MCF 10A (cell line): Measurements from ENCODE around the gene LMAN2. TPM values are rescaled to one million over a fixed set of nuclear protein-coding genes. Genes with fewer than 3 reads are reported as not detected.

Experiments
- BruUV-seq: library from RNA; stranded (reverse); fragments of 400-500 nt; replicated peaks from 2 replicates; lab custom pipeline; 2021; lab: Mats Ljungman, UMichigan
- CTCF ChIA-PET: fragments of 300-600 bp; sonication (Branson Sonifier 250); formaldehyde crosslinking; extraction: SDS; loops from one replicate; lab custom pipeline; 2021; ENCODE audit warnings: antibody characterized with exemption, inconsistent platforms; lab: Yijun Ruan, JAX
- POLR2A ChIA-PET: fragments of 300-600, 350-650 bp; sonication (Branson Sonifier 250); formaldehyde crosslinking; extraction: SDS; loops from one replicate; lab custom pipeline; 2020; ENCODE audit warnings: antibody characterized with exemption, inconsistent platforms; lab: Yijun Ruan, JAX
- DNase-seq: peaks from one replicate; pipeline ENCODE4 v3.0.0-alpha.2; 2018; ENCODE audit not compliant: unreplicated experiment
- H3K27ac Mint-ChIP-seq: one replicate; pipeline ENCODE4 v1.8.0; 2022; ENCODE audit warnings: mild to moderate bottlenecking, low read depth, mixed read lengths; ENCODE audit not compliant: unreplicated experiment
- H3K27me3 Mint-ChIP-seq: one replicate; pipeline ENCODE4 v1.8.0; 2022; ENCODE audit warnings: mixed read lengths; ENCODE audit not compliant: insufficient read depth, unreplicated experiment
- H3K36me3 Mint-ChIP-seq: one replicate; pipeline ENCODE4 v1.8.0; 2022; ENCODE audit warnings: mild to moderate bottlenecking, moderate library complexity, mixed read lengths; ENCODE audit not compliant: insufficient read depth, unreplicated experiment
- H3K4me1 Mint-ChIP-seq: one replicate; pipeline ENCODE4 v1.8.0; 2022; ENCODE audit warnings: mixed read lengths; ENCODE audit not compliant: insufficient read depth, unreplicated experiment
- H3K4me3 Mint-ChIP-seq: one replicate; pipeline ENCODE4 v1.8.0; 2022; ENCODE audit warnings: mild to moderate bottlenecking, moderate library complexity, mixed read lengths; ENCODE audit not compliant: unreplicated experiment
- H3K9me3 Mint-ChIP-seq: one replicate; pipeline ENCODE4 v1.8.0; 2022; ENCODE audit warnings: mixed read lengths; ENCODE audit not compliant: unreplicated experiment
- intact Hi-C: fragments of 100-400 bp; cut with micrococcal nuclease; formaldehyde crosslinking; loops from 2 replicates; pipeline ENCODE4 v1.14.1; 2022
- total RNA-seq: library from RNA; stranded (reverse); gene quantifications from 2 replicates; pipeline ENCODE4 v1.2.3, GENCODE V29; 2022
- TF ChIP-seq, protein P1 (sequence below): fragments of 200-600 bp; IDR thresholded peaks from one replicate; pipeline ENCODE4 v1.8.0; 2022; ENCODE audit warnings: antibody characterized with exemption, mild to moderate bottlenecking; ENCODE audit not compliant: unreplicated experiment

LMAN2 gene
- total RNA-seq, 1 experiment from 2014 or later: 221 TPM

DNA sequence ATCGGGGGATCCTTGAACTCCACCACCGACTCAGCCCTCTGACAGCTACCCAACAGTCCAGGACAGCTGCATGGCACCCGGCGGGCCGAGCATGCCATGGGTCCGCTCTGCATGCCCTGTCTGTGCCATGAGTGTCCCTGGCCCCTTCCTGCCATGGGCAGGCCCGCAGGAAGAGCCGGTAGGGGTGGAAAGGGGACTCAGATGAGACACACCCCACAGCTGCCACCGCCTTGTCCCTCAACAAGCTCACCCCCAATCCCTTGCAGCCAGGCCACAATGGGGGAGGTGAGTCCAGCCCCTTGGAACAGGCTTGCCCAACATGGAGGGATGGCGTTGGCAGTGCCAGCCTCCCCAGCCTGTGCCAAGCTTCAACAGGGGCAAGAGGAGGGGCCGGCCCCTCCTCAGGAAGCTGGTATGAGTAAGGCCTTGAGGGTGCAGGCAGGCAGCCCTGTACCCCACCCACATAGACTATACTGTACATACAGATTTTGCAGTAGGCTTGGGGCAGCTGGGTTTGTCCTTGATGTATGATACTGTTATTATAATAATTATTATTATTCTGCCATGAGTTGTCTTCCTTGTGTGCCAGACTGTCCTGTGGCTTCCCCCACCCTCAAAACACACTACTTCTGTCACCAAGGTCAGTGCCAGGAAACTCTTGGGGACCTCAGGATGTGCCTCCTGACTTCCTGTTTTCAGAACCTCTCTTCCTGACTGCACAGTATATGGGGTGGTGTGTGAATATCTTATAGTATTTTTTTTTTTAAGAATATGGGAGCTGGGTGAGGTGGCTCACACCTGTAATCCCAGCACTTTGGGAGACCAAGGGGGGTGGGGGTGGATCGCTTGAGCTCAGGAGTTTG is 20.8 kb upstream of the LMAN2 start:
- CTCF ChIA-PET: interaction anchor here (0.6 to 7.0 kb wide), 19 partner anchors 11 to 1276 kb away, joined by 3 to 107 read pairs (median 6); partner anchors contain the start of genes LMAN2 and SLC34A1
- Mint-ChIP-seq H3K27me3 (no peaks in the 10 kb centered on the region), H3K4me3 (peak overlapping the region; percentile 76), H3K27ac (no peak overlapping the region), H3K36me3 (no peaks in the 10 kb centered on the region), H3K4me1 (peaks cover 24% of the 10 kb centered on the region), H3K9me3 (no peaks in the 10 kb centered on the region)
- intact Hi-C loops: no loop called here
- BruUV-seq: no TSS peak
- peak; percentile 33 for DNase-seq
- POLR2A ChIA-PET: interaction anchor here (0.5 to 5.9 kb wide), 9 partner anchors 7 to 130 kb away, joined by 3 to 59 read pairs (median 7); partner anchors contain the start of gene LMAN2
- TF ChIP-seq, protein P1, sequence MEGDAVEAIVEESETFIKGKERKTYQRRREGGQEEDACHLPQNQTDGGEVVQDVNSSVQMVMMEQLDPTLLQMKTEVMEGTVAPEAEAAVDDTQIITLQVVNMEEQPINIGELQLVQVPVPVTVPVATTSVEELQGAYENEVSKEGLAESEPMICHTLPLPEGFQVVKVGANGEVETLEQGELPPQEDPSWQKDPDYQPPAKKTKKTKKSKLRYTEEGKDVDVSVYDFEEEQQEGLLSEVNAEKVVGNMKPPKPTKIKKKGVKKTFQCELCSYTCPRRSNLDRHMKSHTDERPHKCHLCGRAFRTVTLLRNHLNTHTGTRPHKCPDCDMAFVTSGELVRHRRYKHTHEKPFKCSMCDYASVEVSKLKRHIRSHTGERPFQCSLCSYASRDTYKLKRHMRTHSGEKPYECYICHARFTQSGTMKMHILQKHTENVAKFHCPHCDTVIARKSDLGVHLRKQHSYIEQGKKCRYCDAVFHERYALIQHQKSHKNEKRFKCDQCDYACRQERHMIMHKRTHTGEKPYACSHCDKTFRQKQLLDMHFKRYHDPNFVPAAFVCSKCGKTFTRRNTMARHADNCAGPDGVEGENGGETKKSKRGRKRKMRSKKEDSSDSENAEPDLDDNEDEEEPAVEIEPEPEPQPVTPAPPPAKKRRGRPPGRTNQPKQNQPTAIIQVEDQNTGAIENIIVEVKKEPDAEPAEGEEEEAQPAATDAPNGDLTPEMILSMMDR: no peak

GRCh38 chr5:177371120-177372033 is 19.9 kb upstream of the LMAN2 start:
- intact Hi-C loops: no loop called here
- ChIA-PET CTCF (interaction anchor here (0.6 to 7.0 kb wide), 20 partner anchors 11 to 260 kb away, joined by 3 to 107 read pairs (median 6); partner anchors contain the start of genes LMAN2 and SLC34A1), POLR2A (interaction anchor here (0.5 to 5.9 kb wide), 15 partner anchors 8 to 1208 kb away, joined by 3 to 59 read pairs (median 5); partner anchors contain the start of gene LMAN2)
- TF ChIP-seq, protein P1: no peak
- no TSS peak for BruUV-seq
- peak overlapping the region; percentile 76 for H3K4me3 Mint-ChIP-seq
- H3K27ac Mint-ChIP-seq: peak overlapping the region; percentile 12
- peak; percentile 16 for DNase-seq
- no peaks in the 10 kb centered on the region for H3K36me3 Mint-ChIP-seq
- no peaks in the 10 kb centered on the region for H3K9me3 Mint-ChIP-seq
- H3K4me1 Mint-ChIP-seq: peaks cover 24% of the 10 kb centered on the region
- H3K27me3 Mint-ChIP-seq: no peaks in the 10 kb centered on the region

GRCh38 chr5:177370488-177371119 is 19.1 kb upstream of the LMAN2 start:
- CTCF ChIA-PET: interaction anchor here (0.6 to 7.0 kb wide), 24 partner anchors 10 to 257 kb away, joined by 3 to 107 read pairs (median 4); partner anchors contain the start of genes LMAN2 and SLC34A1
- POLR2A ChIA-PET: interaction anchor here (0.7 to 5.9 kb wide), 16 partner anchors 9 to 237 kb away, joined by 3 to 59 read pairs (median 5); partner anchors contain the start of genes LMAN2, NSD1 and PDLIM7
- TF ChIP-seq, protein P1: peak; percentile 60
- Mint-ChIP-seq H3K9me3 (no peaks in the 10 kb centered on the region), H3K36me3 (no peaks in the 10 kb centered on the region), H3K4me3 (peak overlapping the region; percentile 76), H3K4me1 (peaks cover 24% of the 10 kb centered on the region), H3K27ac (no peak overlapping the region), H3K27me3 (no peaks in the 10 kb centered on the region)
- no TSS peak for BruUV-seq
- peak; percentile 96 for DNase-seq
- intact Hi-C loops: loop anchor here (1.0 kb wide), 1 partner anchor 32 kb away; no protein-coding TSS in a partner anchor
